Activated CD8-positive, alpha-beta memory T cell treated with anti-CD3 and anti-CD28 coated beads, Interleukin-2, amount 50 U/mL, for 4 hours (primary cell): ENCODE measurements around the gene ZDHHC7.

Source experiments
- DNase-seq: peaks from one replicate; pipeline ENCODE4 v3.0.0-alpha.2; 2020

Gene ZDHHC7

GRCh38 chr16:84989749-84990620 lies 21.4 kb downstream of the ZDHHC7 start:
- DNase-seq, result no peak

DNA sequence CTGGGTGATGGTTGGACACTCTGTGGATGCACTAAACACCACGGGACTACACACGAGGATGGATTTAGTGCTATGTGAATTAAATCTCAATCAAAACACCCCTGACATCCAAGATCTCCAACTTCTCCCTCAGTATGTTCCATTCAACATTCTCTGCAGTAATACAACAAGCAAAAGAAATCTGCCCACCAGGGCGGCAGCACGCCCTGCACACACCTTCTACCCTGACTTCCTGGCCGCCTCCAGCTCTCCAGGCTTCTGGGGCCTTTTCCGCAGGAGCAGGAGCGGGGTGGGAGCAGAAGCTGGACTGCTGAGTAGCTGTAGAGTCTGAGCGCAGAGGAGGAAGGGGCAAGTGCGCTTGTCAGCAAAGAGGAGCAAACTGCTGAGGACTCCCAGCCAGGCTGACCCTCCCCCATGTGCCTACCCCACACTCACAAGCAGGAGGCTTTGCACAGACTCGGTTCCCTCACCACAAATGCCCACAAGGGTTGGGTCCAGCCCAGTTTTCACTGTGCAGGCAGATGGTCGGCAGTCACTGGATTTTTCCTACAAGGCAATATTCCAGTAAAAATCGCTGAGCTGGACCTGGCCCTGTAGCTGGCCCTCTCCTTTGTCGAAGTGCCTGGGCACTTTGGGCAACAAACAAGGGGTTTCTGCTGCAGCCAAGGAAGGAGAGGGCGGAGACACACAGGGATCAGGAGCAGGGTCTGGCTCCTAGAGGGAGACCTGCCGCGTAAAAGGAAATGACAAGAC lies 22.8 kb downstream of the ZDHHC7 start:
- no peak for DNase-seq

DNA sequence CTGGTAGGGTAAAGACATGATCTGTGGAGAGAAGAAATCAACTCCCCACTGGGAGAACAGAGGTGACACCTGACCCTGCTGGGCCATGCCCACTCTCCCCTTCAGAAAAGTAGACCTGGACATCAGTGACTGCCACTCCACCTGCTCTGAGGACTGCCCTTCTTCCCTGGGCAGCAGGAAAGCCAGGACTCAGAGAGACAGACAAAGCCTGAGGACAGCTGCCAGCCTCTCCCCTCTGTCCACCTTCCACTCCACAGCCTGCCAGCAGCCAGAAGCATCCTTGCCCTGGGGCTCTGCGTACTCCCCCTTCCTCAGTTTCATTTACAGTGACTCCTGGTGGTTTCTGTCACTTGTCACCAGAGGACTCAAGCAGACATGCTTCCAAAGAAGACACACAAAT lies 24.5 kb downstream of the ZDHHC7 start:
- no peak for DNase-seq

GRCh38 chr16:84986102-84986501 lies 25.2 kb downstream of the ZDHHC7 start:
- DNase-seq, result no peak

GRCh38 chr16:84985079-84986065 lies 26.0 kb downstream of the ZDHHC7 start:
- no peak for DNase-seq

- DNase-seq, result no peak
Observed at GRCh38 chr16:84982434-84982833, 28.9 kb downstream of the ZDHHC7 start.

GRCh38 chr16:84979516-84979915 lies 31.8 kb downstream of the ZDHHC7 start:
- no peak for DNase-seq

GRCh38 chr16:84976644-84977400 lies 34.5 kb downstream of the ZDHHC7 start:
- no peak for DNase-seq

GRCh38 chr16:84975522-84975921 lies 35.8 kb downstream of the ZDHHC7 start:
- DNase-seq, result no peak

GRCh38 chr16:84975066-84975465 lies 36.3 kb downstream of the ZDHHC7 start:
- no peak for DNase-seq

DNA sequence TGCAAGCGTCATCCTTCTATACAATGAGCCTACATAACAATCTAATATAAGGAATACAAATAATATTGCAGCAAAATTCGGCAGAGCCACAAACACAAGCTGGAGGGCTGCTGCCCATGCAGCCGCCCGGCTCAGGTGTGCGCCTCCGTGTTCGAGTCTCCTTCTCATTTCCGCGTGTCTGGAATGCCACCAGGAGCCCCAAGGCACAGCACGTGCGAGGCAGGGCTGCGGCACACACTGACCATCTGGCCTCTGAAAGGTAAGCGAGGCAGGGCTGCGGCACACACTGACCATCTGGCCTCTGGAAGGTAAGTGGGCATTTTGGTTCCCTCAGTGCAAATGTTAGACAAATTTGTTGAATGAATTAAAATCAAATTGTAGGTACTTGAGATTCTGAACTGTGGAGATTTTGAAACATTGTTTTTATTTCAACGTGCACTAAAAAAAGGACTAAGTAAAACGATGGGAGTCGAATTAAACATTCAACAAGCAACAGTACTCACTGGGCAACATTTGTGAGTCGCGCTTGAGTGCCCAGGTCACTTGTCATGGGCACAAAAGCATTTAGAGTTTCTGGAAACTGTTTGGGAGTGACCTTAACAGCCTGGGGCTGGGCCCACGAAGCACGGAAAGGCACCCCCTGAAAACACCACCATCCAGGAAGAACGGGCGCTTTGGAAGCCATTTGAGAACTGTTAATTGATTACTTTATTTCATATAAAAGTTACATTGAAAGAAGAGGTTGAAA lies 37.4 kb downstream of the ZDHHC7 start:
- no peak for DNase-seq

GRCh38 chr16:84973236-84973635 lies 38.1 kb downstream of the ZDHHC7 start:
- DNase-seq, result no peak

GRCh38 chr16:84970447-84971127 lies 40.7 kb downstream of the ZDHHC7 start:
- peak; percentile 76 for DNase-seq

DNA sequence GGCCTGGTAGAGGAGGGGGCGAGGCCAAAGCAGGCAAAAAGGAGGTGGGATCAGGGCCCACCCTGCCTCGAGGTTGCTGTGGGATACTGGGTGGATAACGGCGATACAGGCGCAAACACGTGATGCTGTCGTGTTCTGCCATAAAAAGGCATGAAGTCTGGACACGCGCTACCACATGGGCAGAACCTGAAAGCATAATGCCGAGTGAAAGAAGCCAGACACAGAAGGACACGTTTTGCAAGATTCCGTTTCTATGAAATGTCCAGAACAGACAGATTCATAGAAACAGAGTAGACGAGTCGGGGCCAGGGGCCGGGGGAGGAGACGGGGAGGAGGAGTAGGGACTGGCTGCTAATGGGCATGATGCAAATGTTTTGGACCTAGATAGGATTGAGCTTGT lies 43.5 kb downstream of the ZDHHC7 start:
- no peak for DNase-seq

GRCh38 chr16:84965428-84966415 lies 45.6 kb downstream of the ZDHHC7 start:
- no peak for DNase-seq

DNA sequence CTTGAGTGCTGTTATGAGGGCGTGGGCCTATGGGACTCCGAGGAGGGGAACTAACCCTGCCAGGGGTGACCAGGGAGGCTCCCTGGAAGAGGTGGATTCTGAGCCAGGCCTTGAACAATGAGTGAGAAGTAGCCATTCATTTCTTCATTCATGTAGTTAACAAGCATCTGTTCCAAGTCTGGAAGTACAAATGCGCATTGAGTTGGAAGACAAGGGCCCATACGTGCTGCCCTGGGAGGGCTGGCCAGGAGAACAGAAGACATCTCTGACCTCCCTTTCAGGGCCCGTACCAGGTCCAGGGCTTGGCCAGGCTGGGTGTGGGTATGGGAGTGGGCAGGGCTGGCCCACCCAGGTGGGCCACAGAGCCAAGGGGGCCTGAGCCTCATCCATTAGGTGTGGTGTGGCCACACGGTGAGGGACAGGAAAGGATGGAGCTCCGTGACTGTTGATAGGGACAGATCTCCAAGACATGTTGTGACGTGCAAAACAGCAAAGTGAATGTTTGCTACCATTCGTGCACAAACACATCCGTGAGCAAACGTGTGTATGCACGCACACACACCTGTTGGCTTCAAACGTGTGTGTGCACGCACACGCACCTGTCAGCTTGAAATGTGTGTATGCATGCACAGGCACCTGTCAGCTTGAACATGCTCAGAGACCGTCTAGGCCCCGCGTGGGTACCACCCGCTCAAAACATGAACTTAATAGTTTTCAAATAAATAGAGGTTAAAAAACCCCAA lies 46.8 kb downstream of the ZDHHC7 start:
- no peak for DNase-seq

GRCh38 chr16:84963066-84963465 lies 48.3 kb downstream of the ZDHHC7 start:
- no peak for DNase-seq

GRCh38 chr16:84960942-84961341 lies 50.4 kb downstream of the ZDHHC7 start:
- no peak for DNase-seq
